Kidney (tissue), 14 donors: Measurements from ENCODE around the gene CNDP1. TPM values are rescaled to one million over a fixed set of nuclear protein-coding genes. Genes with fewer than 3 reads are reported as not detected.

Experiments used
- DNase-seq, 5 donors: peaks; one replicate each; pipeline ENCODE4 v3.0.0-alpha.2; 2013 to 2020
- FAIRE-seq: peaks from 2 replicates; lab custom pipeline; 2012; peaks lifted over from hg19 to GRCh38; lab: Jason Lieb, UNC
- H3K27ac ChIP-seq, 2 donors: one replicate each; pipeline ENCODE4 v1.7.0; 2013; ENCODE audit warnings: low read depth in 2 of 2, low read length in 2 of 2, inconsistent platforms in 1 of 2
- H3K27me3 ChIP-seq: one replicate; pipeline ENCODE4 v1.7.1; 2013; ENCODE audit warnings: low read length, inconsistent platforms; ENCODE audit not compliant: control insufficient read depth, insufficient read depth
- H3K36me3 ChIP-seq, 3 donors: one replicate each; pipeline versions ENCODE4 v1.7.0 to v1.7.1; 2013; ENCODE audit warnings: low read length in 3 of 3, control low read depth in 1 of 3, inconsistent platforms in 1 of 3; ENCODE audit not compliant: insufficient read depth in 3 of 3, control insufficient read depth in 2 of 3
- H3K4me1 ChIP-seq, 3 donors: one replicate each; pipeline versions ENCODE4 v1.7.0 to v1.7.1; 2013; ENCODE audit warnings: low read length in 3 of 3, inconsistent platforms in 1 of 3, low read depth in 1 of 3; ENCODE audit not compliant: control insufficient read depth in 2 of 3, insufficient read depth in 2 of 3
- H3K4me3 ChIP-seq, 3 donors: one replicate each; pipeline versions ENCODE4 v1.7.0 to v1.8.1; 2013; ENCODE audit warnings: low read length in 3 of 3, control low read depth in 1 of 3, inconsistent platforms in 1 of 3
- H3K9ac ChIP-seq, 3 donors: one replicate each; pipeline versions ENCODE4 v1.7.0 to v1.7.1; 2013; ENCODE audit warnings: low read length in 3 of 3, control low read depth in 1 of 3, inconsistent platforms in 1 of 3
- H3K9me3 ChIP-seq, 3 donors: one replicate each; pipeline versions ENCODE4 v1.7.0 to v1.7.1; 2013; ENCODE audit warnings: low read length in 3 of 3, control low read depth in 1 of 3, inconsistent platforms in 1 of 3; ENCODE audit not compliant: control insufficient read depth in 2 of 3, insufficient read depth in 1 of 3
- CTCF ChIP-seq: IDR thresholded peaks from 3 replicates; pipeline ENCODE4 v1.5.1; 2012; ENCODE audit warnings: mild to moderate bottlenecking, moderate library complexity, borderline replicate concordance; ENCODE audit not compliant: insufficient read depth; ENCODE audit errors: extremely low read depth
- intact Hi-C: fragments of 100-400 bp; cut with DNase I; formaldehyde crosslinking; loops from one replicate; pipeline ENCODE4 v1.11.1; 2022
- polyA plus RNA-seq: library from polyadenylated mRNA; stranded (reverse); fragments of 350-450 nt; fragmentation: Illumina TruSeq; extraction: RNeasy Lipid Tissue Mini Kit (QIAGEN cat#74804); gene quantifications from one replicate; pipeline ENCODE4 v1.2.3, GENCODE V29; 2014; ENCODE audit warnings: low read depth, low replicate concordance; ENCODE audit not compliant: insufficient read depth
- total RNA-seq: library from RNA; stranded (reverse); fragmentation: NEBNext Ultra II Directional; extraction: Animal tissue kit (Norgen Biotek cat#: 25700); gene quantifications from one replicate; pipeline ENCODE4 v1.2.1, GENCODE V29; 2021
- donor health status: control.
- donor health status: control.
- donor health status: control.
- donor health status: control.
- donor health status: control.
- donor health status: DM: yes; HTN: yes; CAD: no.
- donor health status: Normal renal cell carcinoma (clear cell type).

The CNDP1 gene
- total and polyA plus RNA-seq, 2 donors from 2014 or later, result 1.4 to 2.9 TPM

GRCh38 chr18:74623047-74623816 lies 88.9 kb downstream of the CNDP1 start:
- Histone ChIP-seq H3K9ac (no peak overlapping the region), H3K36me3 (no peaks in the 10 kb centered on the region), H3K27ac (no peak overlapping the region), H3K9me3 (no peaks in the 10 kb centered on the region), H3K4me3 (peak overlapping the region in 1 of 3 donors; percentile 4), H3K27me3 (no peaks in the 10 kb centered on the region), H3K4me1 (peaks cover 0 to 2% (median 0%) of the 10 kb centered on the region in 3 donors)
- peak; percentile 31 for TF ChIP-seq CTCF
- FAIRE-seq, result no peak
- peak in 1 of 5 donors; percentile 25 for DNase-seq
- intact Hi-C loops, result no loop called here

GRCh38 chr18:74624466-74624865 lies 90.2 kb downstream of the CNDP1 start:
- Histone ChIP-seq H3K4me3 (no peak overlapping the region), H3K9me3 (no peaks in the 10 kb centered on the region), H3K27me3 (no peaks in the 10 kb centered on the region), H3K9ac (no peak overlapping the region), H3K36me3 (no peaks in the 10 kb centered on the region), H3K27ac (no peak overlapping the region), H3K4me1 (peaks cover 0 to 2% (median 0%) of the 10 kb centered on the region in 3 donors)
- FAIRE-seq (no peak), DNase-seq (no peak)
- TF ChIP-seq CTCF, result no peak
- intact Hi-C loops, result no loop called here

- no peak for TF ChIP-seq CTCF
- Histone ChIP-seq H3K4me3 (no peak overlapping the region), H3K9me3 (no peaks in the 10 kb centered on the region), H3K36me3 (no peaks in the 10 kb centered on the region), H3K27me3 (no peaks in the 10 kb centered on the region), H3K27ac (no peak overlapping the region), H3K9ac (no peak overlapping the region), H3K4me1 (peaks cover 0 to 2% (median 0%) of the 10 kb centered on the region in 3 donors)
- FAIRE-seq, result no peak
- intact Hi-C loops, result no loop called here
- DNase-seq, result no peak
Measured at GRCh38 chr18:74625157-74625556, 90.9 kb downstream of the CNDP1 start.
